OCI-LY7 (cell line): ENCODE measurements around the gene SCRT2. TPM values are rescaled to one million over a fixed set of nuclear protein-coding genes. Genes with fewer than 3 reads are reported as not detected.

Experiments
- BruUV-seq: library from RNA; stranded (reverse); fragments of 400-500 nt; replicated peaks from 2 replicates; lab custom pipeline; 2021; lab: Mats Ljungman, UMichigan
- CTCF ChIA-PET: fragments of 300-600 bp; sonication (Branson Sonifier 250); formaldehyde crosslinking; loops from one replicate; lab custom pipeline; 2022; ENCODE audit warnings: antibody characterized with exemption; ENCODE audit not compliant: unreplicated experiment; lab: Charles Lee
- POLR2A ChIA-PET: fragments of 300-600 bp; sonication (Branson Sonifier 250); formaldehyde crosslinking; loops from one replicate; lab custom pipeline; 2022; ENCODE audit warnings: antibody characterized with exemption; lab: Charles Lee
- DNase-seq: peaks from one replicate; pipeline ENCODE4 v3.0.0-alpha.2; 2015; ENCODE audit warnings: low spot score
- H2AFZ ChIP-seq: fragments of 200-600 bp; sonication (generic), shearing (Covaris generic); 2 replicates; pipeline ENCODE4 v1.6.1; 2014; ENCODE audit warnings: mild to moderate bottlenecking, antibody characterized with exemption, low read length, moderate library complexity
- H3K27ac ChIP-seq: fragments of 200-600 bp; sonication (generic); 2 replicates; pipeline ENCODE4 v1.5.1; 2014; ENCODE audit warnings: mixed run types, low read depth, mild to moderate bottlenecking, moderate library complexity, low read length, inconsistent platforms; ENCODE audit not compliant: poor library complexity, severe bottlenecking
- H3K36me3 ChIP-seq: fragments of 200-600 bp; sonication (generic); 2 replicates; pipeline ENCODE4 v1.6.1; 2014; ENCODE audit warnings: mild to moderate bottlenecking, antibody characterized with exemption, low read length, moderate library complexity, mixed read lengths; ENCODE audit not compliant: insufficient read depth
- H3K4me1 ChIP-seq: fragments of 200-600 bp; sonication (generic); 2 replicates; pipeline ENCODE4 v1.5.1; 2014; ENCODE audit warnings: mild to moderate bottlenecking, low read length; ENCODE audit not compliant: insufficient read depth, poor library complexity, severe bottlenecking
- H3K4me2 ChIP-seq: fragments of 200-600 bp; sonication (generic); 2 replicates; pipeline ENCODE4 v1.6.1; 2014; ENCODE audit warnings: mild to moderate bottlenecking, low read length
- H3K4me3 ChIP-seq: fragments of 200-600 bp; sonication (generic); 2 replicates; pipeline ENCODE4 v1.5.1; 2014; ENCODE audit warnings: mild to moderate bottlenecking, low read depth, low read length; ENCODE audit not compliant: poor library complexity, severe bottlenecking
- H3K79me2 ChIP-seq: fragments of 200-600 bp; sonication (generic); 2 replicates; pipeline ENCODE4 v1.6.1; 2016; ENCODE audit warnings: low read depth, mild to moderate bottlenecking, low read length, moderate library complexity, mixed read lengths; ENCODE audit not compliant: insufficient read depth
- H3K9me2 ChIP-seq: fragments of 200-600 bp; sonication (generic); 2 replicates; pipeline ENCODE4 v1.6.1; 2016; ENCODE audit warnings: mild to moderate bottlenecking, low read length, mixed read lengths; ENCODE audit not compliant: insufficient read depth
- H3K9me3 ChIP-seq: fragments of 200-600 bp; sonication (generic); 2 replicates; pipeline ENCODE4 v1.6.1; 2014; ENCODE audit warnings: mild to moderate bottlenecking, mixed run types, low read length, mixed read lengths
- H4K20me1 ChIP-seq: fragments of 200-600 bp; sonication (generic); 2 replicates; pipeline ENCODE4 v1.6.1; 2014; ENCODE audit warnings: mild to moderate bottlenecking, antibody characterized with exemption, low read length, moderate library complexity, mixed read lengths; ENCODE audit not compliant: insufficient read depth
- EZH2phosphoT487 ChIP-seq: fragments of 200-600 bp; sonication (generic); IDR thresholded peaks from 2 replicates; pipeline ENCODE4 v1.6.1; 2018; ENCODE audit warnings: low read depth, borderline replicate concordance, mild to moderate bottlenecking, mixed run types, antibody characterized with exemption, low read length, moderate library complexity, mixed read lengths
- intact Hi-C: fragments of 100-400 bp; cut with micrococcal nuclease; formaldehyde crosslinking; loops from one replicate; pipeline ENCODE4 v1.10.0; 2022; ENCODE audit not compliant: unreplicated experiment
- total RNA-seq, 2 experiments: library from RNA; depleted of rRNA in 1 of 2; stranded (reverse); fragments of >200 nt in 1 of 2; shearing (Covaris generic) in 1 of 2; gene quantifications; 2 replicates each; pipeline ENCODE4 v1.2.3, GENCODE V29; 2014 to 2022
- TF ChIP-seq, protein P1 (sequence below): fragments of 200-600 bp; sonication (generic); conservative IDR thresholded peaks from 2 replicates; pipeline ENCODE4 v1.5.1; 2014; ENCODE audit warnings: mild to moderate bottlenecking, antibody characterized with exemption, low read length, moderate library complexity, mixed read lengths

The SCRT2 gene
- total RNA-seq, 2 experiments from 2014 or later, result not detected

DNA sequence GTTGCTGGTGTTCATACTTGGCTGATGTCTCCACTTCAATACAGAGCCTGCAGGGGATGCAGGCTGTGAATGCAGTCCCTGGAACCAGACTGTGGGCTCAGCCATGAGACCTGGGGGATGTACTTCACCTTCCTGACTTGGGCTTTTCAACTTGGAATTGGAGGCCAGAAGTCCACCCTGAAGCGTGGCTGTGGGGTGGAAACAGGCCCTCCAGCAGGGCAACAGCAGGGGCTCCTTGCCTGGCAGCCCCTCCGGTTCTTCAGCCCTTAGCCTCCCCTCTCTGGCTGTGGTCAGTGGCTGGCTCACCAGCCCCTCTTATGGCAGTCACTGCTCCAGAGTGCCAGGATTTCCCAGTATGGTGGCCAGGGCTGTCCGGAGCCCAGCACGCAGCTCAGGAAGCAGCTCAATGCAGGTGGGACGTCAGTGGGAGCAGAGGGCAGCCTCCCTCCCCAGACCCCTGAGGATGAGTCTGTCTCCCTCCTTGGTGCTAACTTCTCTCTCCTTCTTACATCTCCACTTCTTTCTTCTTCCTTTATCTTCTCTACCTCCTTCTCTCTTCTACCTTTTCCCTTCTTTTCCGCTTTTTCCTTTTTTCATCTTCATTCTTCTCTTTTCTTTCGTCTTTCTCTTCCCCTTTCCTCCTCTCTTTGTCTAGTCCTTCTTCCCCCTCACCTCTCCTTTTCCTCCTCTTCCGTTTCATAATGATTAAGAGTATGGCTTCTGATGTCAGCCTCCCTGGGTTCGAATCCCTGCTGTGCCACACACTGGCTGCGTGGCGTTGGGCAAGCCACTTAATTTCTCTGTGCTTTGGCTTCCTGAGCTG is 47.4 kb upstream of the SCRT2 start:
- no peak for TF ChIP-seq EZH2phosphoT487
- TF ChIP-seq, protein P1, sequence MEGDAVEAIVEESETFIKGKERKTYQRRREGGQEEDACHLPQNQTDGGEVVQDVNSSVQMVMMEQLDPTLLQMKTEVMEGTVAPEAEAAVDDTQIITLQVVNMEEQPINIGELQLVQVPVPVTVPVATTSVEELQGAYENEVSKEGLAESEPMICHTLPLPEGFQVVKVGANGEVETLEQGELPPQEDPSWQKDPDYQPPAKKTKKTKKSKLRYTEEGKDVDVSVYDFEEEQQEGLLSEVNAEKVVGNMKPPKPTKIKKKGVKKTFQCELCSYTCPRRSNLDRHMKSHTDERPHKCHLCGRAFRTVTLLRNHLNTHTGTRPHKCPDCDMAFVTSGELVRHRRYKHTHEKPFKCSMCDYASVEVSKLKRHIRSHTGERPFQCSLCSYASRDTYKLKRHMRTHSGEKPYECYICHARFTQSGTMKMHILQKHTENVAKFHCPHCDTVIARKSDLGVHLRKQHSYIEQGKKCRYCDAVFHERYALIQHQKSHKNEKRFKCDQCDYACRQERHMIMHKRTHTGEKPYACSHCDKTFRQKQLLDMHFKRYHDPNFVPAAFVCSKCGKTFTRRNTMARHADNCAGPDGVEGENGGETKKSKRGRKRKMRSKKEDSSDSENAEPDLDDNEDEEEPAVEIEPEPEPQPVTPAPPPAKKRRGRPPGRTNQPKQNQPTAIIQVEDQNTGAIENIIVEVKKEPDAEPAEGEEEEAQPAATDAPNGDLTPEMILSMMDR, result no peak
- H2AFZ ChIP-seq, result no peak overlapping the region
- H3K9me2 ChIP-seq, result no peaks in the 10 kb centered on the region
- no peak overlapping the region for H3K4me3 ChIP-seq
- no peaks in the 10 kb centered on the region for H3K9me3 ChIP-seq
- no peak for DNase-seq
- no peaks in the 10 kb centered on the region for H3K79me2 ChIP-seq
- ChIA-PET POLR2A (no interaction called here), CTCF (interaction anchor here (0.6 kb wide), 1 partner anchor 17 kb away, joined by 3 read pairs; no protein-coding TSS in a partner anchor)
- H3K27ac ChIP-seq, result no peak overlapping the region
- no peaks in the 10 kb centered on the region for H3K36me3 ChIP-seq
- intact Hi-C loops, result no loop called here
- no peak overlapping the region for H3K4me2 ChIP-seq
- BruUV-seq, result no TSS peak
- no peaks in the 10 kb centered on the region for H4K20me1 ChIP-seq
- no peaks in the 10 kb centered on the region for H3K4me1 ChIP-seq

DNA sequence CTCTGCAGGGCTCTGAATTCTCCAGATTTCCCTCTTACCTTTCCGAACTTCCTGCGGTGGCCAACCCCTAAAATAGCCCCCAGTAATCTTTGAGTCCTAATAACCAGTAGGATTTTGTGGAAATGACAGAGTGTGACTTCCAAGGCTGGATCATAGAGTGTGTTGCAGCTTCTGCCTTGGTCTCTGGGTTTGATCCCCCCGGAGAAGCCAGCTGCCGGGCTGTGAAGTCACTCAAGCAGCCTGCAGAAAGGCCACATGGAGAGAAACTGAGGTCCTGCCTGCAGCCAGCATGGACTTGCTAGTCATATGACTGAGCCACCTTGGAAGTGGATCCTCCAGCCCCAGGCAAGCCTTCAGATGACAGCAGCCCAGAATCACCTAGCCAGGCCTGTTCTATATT is 46.3 kb upstream of the SCRT2 start:
- POLR2A ChIA-PET, result no interaction called here

More for the DNA sequence above, 46.3 kb upstream of the SCRT2 start:
- no peaks in the 10 kb centered on the region for H3K9me3 ChIP-seq
- BruUV-seq, result no TSS peak
- no peak overlapping the region for H3K4me2 ChIP-seq
- DNase-seq, result no peak
- intact Hi-C loops, result no loop called here
- no peak overlapping the region for H2AFZ ChIP-seq
- H3K9me2 ChIP-seq, result no peaks in the 10 kb centered on the region
- CTCF ChIA-PET, result no interaction called here
- H4K20me1 ChIP-seq, result no peaks in the 10 kb centered on the region
- no peak overlapping the region for H3K4me3 ChIP-seq
- H3K27ac ChIP-seq, result no peak overlapping the region
- no peaks in the 10 kb centered on the region for H3K4me1 ChIP-seq
- H3K79me2 ChIP-seq, result no peaks in the 10 kb centered on the region
- H3K36me3 ChIP-seq, result no peaks in the 10 kb centered on the region
- TF ChIP-seq EZH2phosphoT487, result no peak
- TF ChIP-seq, protein P1, result no peak
